Osteocyte (in vitro differentiated cells): ENCODE measurements around the gene ABAT. TPM values are rescaled to one million over a fixed set of nuclear protein-coding genes. Genes with fewer than 3 reads are reported as not detected.

Source experiments
- DNase-seq: peaks from one replicate; pipeline ENCODE4 v3.0.0; 2021; ENCODE audit warnings: mixed read lengths; ENCODE audit not compliant: unreplicated experiment; ENCODE audit errors: extremely low spot score
- H3K27ac Mint-ChIP-seq: one replicate; pipeline ENCODE4 v1.8.0; 2021; ENCODE audit warnings: mild to moderate bottlenecking, mixed read lengths; ENCODE audit not compliant: unreplicated experiment
- H3K27me3 Mint-ChIP-seq: one replicate; pipeline ENCODE4 v1.8.0; 2021; ENCODE audit warnings: mixed read lengths; ENCODE audit not compliant: unreplicated experiment
- H3K36me3 Mint-ChIP-seq: one replicate; pipeline ENCODE4 v1.8.0; 2021; ENCODE audit warnings: mixed read lengths; ENCODE audit not compliant: unreplicated experiment
- H3K4me1 Mint-ChIP-seq: one replicate; pipeline ENCODE4 v1.8.0; 2021; ENCODE audit warnings: mixed read lengths; ENCODE audit not compliant: unreplicated experiment
- H3K4me3 Mint-ChIP-seq: one replicate; pipeline ENCODE4 v1.8.0; 2021; ENCODE audit warnings: mild to moderate bottlenecking, moderate library complexity, mixed read lengths; ENCODE audit not compliant: unreplicated experiment
- H3K9me3 Mint-ChIP-seq: one replicate; pipeline ENCODE4 v1.8.0; 2021; ENCODE audit warnings: mixed read lengths; ENCODE audit not compliant: unreplicated experiment
- total RNA-seq: library from RNA; stranded (reverse); gene quantifications from 2 replicates; pipeline ENCODE4 v1.2.1, GENCODE V29; 2021
- TF ChIP-seq, protein P1 (sequence below): fragments of 200-600 bp; sonication (generic); IDR thresholded peaks from 2 replicates; pipeline ENCODE4 v1.5.0; 2021; ENCODE audit warnings: antibody characterized with exemption, mild to moderate bottlenecking, moderate library complexity

ABAT gene
- total RNA-seq, 1 donor from 2014 or later = 3.0 TPM

GRCh38 chr16:8639694-8640093 lies 34.7 kb upstream of the ABAT start:
- Mint-ChIP-seq H3K9me3 (no peaks in the 10 kb centered on the region), H3K27me3 (no peaks in the 10 kb centered on the region), H3K27ac (no peak overlapping the region), H3K4me1 (no peaks in the 10 kb centered on the region), H3K4me3 (no peak overlapping the region), H3K36me3 (peaks cover 64% of the 10 kb centered on the region)
- TF ChIP-seq, protein P1, sequence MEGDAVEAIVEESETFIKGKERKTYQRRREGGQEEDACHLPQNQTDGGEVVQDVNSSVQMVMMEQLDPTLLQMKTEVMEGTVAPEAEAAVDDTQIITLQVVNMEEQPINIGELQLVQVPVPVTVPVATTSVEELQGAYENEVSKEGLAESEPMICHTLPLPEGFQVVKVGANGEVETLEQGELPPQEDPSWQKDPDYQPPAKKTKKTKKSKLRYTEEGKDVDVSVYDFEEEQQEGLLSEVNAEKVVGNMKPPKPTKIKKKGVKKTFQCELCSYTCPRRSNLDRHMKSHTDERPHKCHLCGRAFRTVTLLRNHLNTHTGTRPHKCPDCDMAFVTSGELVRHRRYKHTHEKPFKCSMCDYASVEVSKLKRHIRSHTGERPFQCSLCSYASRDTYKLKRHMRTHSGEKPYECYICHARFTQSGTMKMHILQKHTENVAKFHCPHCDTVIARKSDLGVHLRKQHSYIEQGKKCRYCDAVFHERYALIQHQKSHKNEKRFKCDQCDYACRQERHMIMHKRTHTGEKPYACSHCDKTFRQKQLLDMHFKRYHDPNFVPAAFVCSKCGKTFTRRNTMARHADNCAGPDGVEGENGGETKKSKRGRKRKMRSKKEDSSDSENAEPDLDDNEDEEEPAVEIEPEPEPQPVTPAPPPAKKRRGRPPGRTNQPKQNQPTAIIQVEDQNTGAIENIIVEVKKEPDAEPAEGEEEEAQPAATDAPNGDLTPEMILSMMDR = no peak
- no peak for DNase-seq

DNA sequence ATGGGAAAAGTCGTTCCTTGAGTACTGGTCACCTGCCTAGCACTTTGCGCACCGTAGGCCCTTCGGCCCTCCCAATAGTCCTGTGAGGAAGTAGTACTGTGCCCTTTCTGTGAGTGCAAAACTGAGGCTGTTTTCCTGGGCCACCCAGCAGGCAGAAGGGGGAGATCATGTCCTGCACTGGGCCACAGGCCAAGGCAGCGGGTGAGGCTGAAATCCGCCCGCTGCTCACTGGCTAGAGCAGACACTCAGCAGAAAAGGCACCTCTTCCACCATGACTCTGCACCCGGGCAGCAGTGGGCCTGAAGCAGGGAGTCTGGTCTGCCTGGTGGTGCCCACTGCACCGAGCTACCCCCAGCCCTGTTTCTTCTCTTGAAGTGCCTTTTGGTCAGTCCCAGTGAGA lies 32.7 kb upstream of the ABAT start:
- H3K27me3 Mint-ChIP-seq = no peaks in the 10 kb centered on the region
- no peaks in the 10 kb centered on the region for H3K4me1 Mint-ChIP-seq
- H3K27ac Mint-ChIP-seq = no peak overlapping the region
- no peak for DNase-seq
- peaks cover 68% of the 10 kb centered on the region for H3K36me3 Mint-ChIP-seq
- H3K9me3 Mint-ChIP-seq = no peaks in the 10 kb centered on the region
- TF ChIP-seq, protein P1 = no peak
- H3K4me3 Mint-ChIP-seq = no peak overlapping the region

GRCh38 chr16:8642146-8642545 lies 32.3 kb upstream of the ABAT start:
- no peak overlapping the region for H3K4me3 Mint-ChIP-seq
- DNase-seq = no peak
- H3K36me3 Mint-ChIP-seq = peaks cover 72% of the 10 kb centered on the region
- TF ChIP-seq, protein P1 = no peak
- H3K27ac Mint-ChIP-seq = no peak overlapping the region
- H3K27me3 Mint-ChIP-seq = no peaks in the 10 kb centered on the region
- H3K9me3 Mint-ChIP-seq = no peaks in the 10 kb centered on the region
- H3K4me1 Mint-ChIP-seq = no peaks in the 10 kb centered on the region

DNA sequence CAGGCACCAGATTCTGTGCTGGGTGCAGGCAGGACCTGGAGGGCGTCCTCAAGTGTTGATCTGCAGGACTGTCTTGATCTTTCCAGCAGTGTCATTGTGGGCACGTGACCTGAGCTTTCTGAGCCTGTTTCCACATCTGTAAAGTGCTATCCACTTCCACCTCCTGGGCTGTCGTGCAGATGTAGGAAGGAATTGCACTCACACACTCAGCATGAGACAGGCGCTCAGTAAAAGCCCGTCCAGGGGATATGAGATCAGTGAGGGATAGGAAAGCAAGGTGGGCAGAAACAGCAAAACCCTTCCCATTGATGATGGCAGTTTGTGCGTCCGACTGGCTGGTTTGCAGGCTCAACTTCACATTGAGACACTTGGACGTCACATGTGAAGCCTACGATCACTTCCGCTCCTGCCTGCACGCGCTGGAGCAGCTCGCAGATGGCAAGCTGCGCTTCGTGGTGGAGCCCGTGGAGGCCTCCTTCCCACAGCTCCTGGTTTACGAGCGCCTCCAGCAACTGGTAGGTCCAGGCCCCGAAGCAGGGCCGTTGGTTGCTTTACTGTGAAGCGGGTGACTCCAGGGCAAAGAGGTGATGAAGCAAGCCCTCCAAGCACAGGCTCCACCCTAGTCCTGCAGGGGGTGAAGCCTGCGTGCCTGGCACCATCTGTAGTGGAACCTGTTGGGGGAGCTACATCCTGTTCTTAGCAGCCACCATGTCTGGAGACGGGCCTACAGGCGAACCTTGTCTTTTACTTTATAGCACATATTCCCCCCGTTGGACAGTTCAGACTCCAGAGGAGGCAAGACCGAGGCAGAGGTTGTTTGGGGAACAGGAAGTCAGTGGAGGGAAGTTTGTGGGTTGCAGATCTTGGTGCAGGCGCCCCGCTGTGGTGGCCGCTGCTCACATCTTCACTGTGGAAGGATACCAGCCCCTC lies 29.9 kb upstream of the ABAT start:
- TF ChIP-seq, protein P1 = no peak
- Mint-ChIP-seq H3K27ac (no peak overlapping the region), H3K9me3 (no peaks in the 10 kb centered on the region), H3K27me3 (no peaks in the 10 kb centered on the region), H3K4me3 (no peak overlapping the region), H3K4me1 (no peaks in the 10 kb centered on the region), H3K36me3 (peaks cover 68% of the 10 kb centered on the region)
- DNase-seq = no peak

DNA sequence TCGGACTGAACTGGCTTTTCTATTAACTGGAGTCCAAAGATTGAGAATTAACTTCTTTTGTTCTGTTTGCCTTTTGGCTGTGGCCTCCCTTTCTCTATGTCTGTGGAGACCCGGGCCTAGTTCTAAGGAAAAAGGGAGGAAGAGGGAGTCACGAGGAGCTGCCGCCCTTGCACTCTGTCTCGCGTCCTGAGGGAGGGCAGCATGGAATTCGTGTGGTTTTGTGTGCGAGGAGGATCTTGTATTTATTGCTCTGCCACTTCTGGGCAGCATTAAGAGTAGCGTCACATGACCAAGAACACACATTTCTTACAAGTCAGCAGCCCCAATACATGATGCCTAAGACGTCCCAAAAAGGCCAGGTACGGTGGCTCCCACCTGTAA lies 29.3 kb upstream of the ABAT start:
- no peaks in the 10 kb centered on the region for H3K9me3 Mint-ChIP-seq
- H3K27ac Mint-ChIP-seq = no peak overlapping the region
- H3K27me3 Mint-ChIP-seq = no peaks in the 10 kb centered on the region
- no peak overlapping the region for H3K4me3 Mint-ChIP-seq
- TF ChIP-seq, protein P1 = no peak
- peaks cover 62% of the 10 kb centered on the region for H3K36me3 Mint-ChIP-seq
- no peak for DNase-seq
- no peaks in the 10 kb centered on the region for H3K4me1 Mint-ChIP-seq
